ENCODE measurements around the gene NMUR2. TPM values are rescaled to one million over a fixed set of nuclear protein-coding genes. Genes with fewer than 3 reads are reported as not detected.

The NMUR2 gene
- total RNA-seq, 2 donors from 2014 or later = not detected

GRCh38 chr5:152400846-152401245 lies 4.2 kb downstream of the NMUR2 start:
- intact Hi-C loops (cut with DNase I) = no loop called here
- Histone ChIP-seq H3K9ac (ENCODE audit: low read depth in 2 of 2, low read length in 2 of 2) (no peak overlapping the region), H3K27ac (no peak overlapping the region), H3K27me3 (no peaks in the 10 kb centered on the region), H3K4me1 (no peaks in the 10 kb centered on the region), H3K9me3 (no peaks in the 10 kb centered on the region), H3K36me3 (no peaks in the 10 kb centered on the region), H3K4me3 (no peak overlapping the region)
- DNase-seq = no peak
- no peak for TF ChIP-seq CTCF (IDR thresholded peaks at IDR 0.05)

- no peaks in the 10 kb centered on the region for H3K9me3 ChIP-seq
Measured at GRCh38 chr5:152397581-152397980, 7.5 kb downstream of the NMUR2 start.

GRCh38 chr5:152393441-152393840 lies 11.6 kb downstream of the NMUR2 start:
- intact Hi-C loops (cut with DNase I) = no loop called here
- Histone ChIP-seq H3K9me3 (no peaks in the 10 kb centered on the region), H3K9ac (ENCODE audit: low read depth in 2 of 2, low read length in 2 of 2) (no peak overlapping the region), H3K4me1 (no peaks in the 10 kb centered on the region), H3K27me3 (no peaks in the 10 kb centered on the region), H3K27ac (no peak overlapping the region), H3K36me3 (no peaks in the 10 kb centered on the region), H3K4me3 (no peak overlapping the region)
- TF ChIP-seq CTCF (IDR thresholded peaks at IDR 0.05) = no peak
- DNase-seq = no peak

More at GRCh38 chr5:152397581-152397980, 7.5 kb downstream of the NMUR2 start:
- H3K27me3 ChIP-seq = no peaks in the 10 kb centered on the region
- DNase-seq = no peak
- no peaks in the 10 kb centered on the region for H3K4me1 ChIP-seq
- no peak overlapping the region for H3K9ac ChIP-seq (ENCODE audit: low read depth in 2 of 2, low read length in 2 of 2)
- no peak overlapping the region for H3K4me3 ChIP-seq
- no peak overlapping the region for H3K27ac ChIP-seq
- intact Hi-C loops (cut with DNase I) = no loop called here
- H3K36me3 ChIP-seq = no peaks in the 10 kb centered on the region
- TF ChIP-seq CTCF (IDR thresholded peaks at IDR 0.05) = no peak

- Histone ChIP-seq H3K4me3 (no peak overlapping the region), H3K9ac (ENCODE audit: low read depth in 2 of 2, low read length in 2 of 2) (no peak overlapping the region), H3K27me3 (no peaks in the 10 kb centered on the region), H3K4me1 (no peaks in the 10 kb centered on the region), H3K36me3 (no peaks in the 10 kb centered on the region), H3K27ac (no peak overlapping the region), H3K9me3 (no peaks in the 10 kb centered on the region)
- no peak for TF ChIP-seq CTCF (IDR thresholded peaks at IDR 0.05)
- intact Hi-C loops (cut with DNase I) = no loop called here
- DNase-seq = no peak
Measured at GRCh38 chr5:152389208-152389849, 15.8 kb downstream of the NMUR2 start.

- H3K9ac ChIP-seq (ENCODE audit: low read depth in 2 of 2, low read length in 2 of 2) = no peak overlapping the region
- no peaks in the 10 kb centered on the region for H3K36me3 ChIP-seq
- no peaks in the 10 kb centered on the region for H3K9me3 ChIP-seq
- intact Hi-C loops (cut with DNase I) = no loop called here
- H3K4me3 ChIP-seq = no peak overlapping the region
- DNase-seq = no peak
- H3K27me3 ChIP-seq = no peaks in the 10 kb centered on the region
- H3K27ac ChIP-seq = no peak overlapping the region
- TF ChIP-seq CTCF (IDR thresholded peaks at IDR 0.05) = no peak
- no peaks in the 10 kb centered on the region for H3K4me1 ChIP-seq
Measured at GRCh38 chr5:152388610-152389009, 16.5 kb downstream of the NMUR2 start.

Measured in colonic mucosa (tissue), 4 donors.